Stomach (tissue), 9 donors: ENCODE measurements around the gene STOML2. TPM values are rescaled to one million over a fixed set of nuclear protein-coding genes. Genes with fewer than 3 reads are reported as not detected.

ENCODE experiments used
- DNase-seq, 2 donors: peaks; one replicate each; pipeline versions ENCODE4 v3.0.0 to v3.0.0-alpha.2; 2013 to 2019
- H3K27ac ChIP-seq, 5 donors: fragments of 200-600 bp in 4 of 5; sonication (generic) in 4 of 5; one replicate each; pipeline ENCODE4 v1.5.1; 2013 to 2019; ENCODE audit warnings: mild to moderate bottlenecking in 1 of 5, moderate library complexity in 1 of 5
- H3K27me3 ChIP-seq, 3 donors: fragments of 200-600 bp; sonication (generic); one replicate each; pipeline ENCODE4 v1.5.1; 2017 to 2019; ENCODE audit warnings: mixed run types in 1 of 3
- H3K36me3 ChIP-seq, 4 donors: fragments of 200-600 bp; sonication (generic); 1 replicate in 3 of 4; 2 replicates in 1 of 4; pipeline ENCODE4 v1.5.1; 2016 to 2019
- H3K4me1 ChIP-seq, 4 donors: fragments of 200-600 bp; sonication (generic); one replicate each; pipeline ENCODE4 v1.5.1; 2016 to 2019
- H3K4me3 ChIP-seq, 4 donors: fragments of 200-600 bp; sonication (generic) in 3 of 4; one replicate each; pipeline ENCODE4 v1.5.1; 2016 to 2019; ENCODE audit warnings: mild to moderate bottlenecking in 1 of 4
- H3K9me3 ChIP-seq, 4 donors: fragments of 200-600 bp; sonication (generic); one replicate each; pipeline ENCODE4 v1.5.1; 2016 to 2019
- CTCF ChIP-seq, 7 experiments: fragments of 450-650 bp in 4 of 7; fragments of 200-600 bp in 3 of 7; sonication (generic) in 3 of 7; IDR thresholded peaks; one replicate each; pipeline ENCODE4 v1.5.1; 2016 to 2019; ENCODE audit warnings: antibody characterized with exemption in 7 of 7, control low read depth in 2 of 7, mild to moderate bottlenecking in 1 of 7
- EP300 ChIP-seq: sonication (generic); formaldehyde crosslinking; IDR thresholded peaks from one replicate; pipeline ENCODE4 v1.6.1; 2017; ENCODE audit warnings: antibody characterized with exemption
- POLR2A ChIP-seq, 4 donors: fragments of 450-650 bp; IDR thresholded peaks; one replicate each; pipeline ENCODE4 v1.6.1; 2016; ENCODE audit warnings: antibody characterized with exemption in 4 of 4, control low read depth in 2 of 4, mild to moderate bottlenecking in 1 of 4, moderate library complexity in 1 of 4
- POLR2AphosphoS5 ChIP-seq, 3 donors: sonication (generic); formaldehyde crosslinking; IDR thresholded peaks; one replicate each; pipeline ENCODE4 v1.6.1; 2016; ENCODE audit warnings: antibody characterized with exemption in 3 of 3
- WGBS, 5 donors: extraction: QIAGEN DNeasy Blood & Tissue Kit in 3 of 5; methylation state at CpG; one replicate each; pipeline versions ENCODE4 v1.1.5 to v1.1.7; 2013 to 2018; 5-methylcytosine and 5-hydroxymethylcytosine counted together
- intact Hi-C: fragments of 100-400 bp; cut with DNase I; formaldehyde crosslinking; loops from one replicate; pipeline ENCODE4 v1.15.1; 2023; ENCODE audit warnings: low total_unique reads
- polyA plus RNA-seq, 3 donors: library from polyadenylated mRNA; stranded (reverse); fragments of 200-250 nt; gene quantifications; one replicate each; pipeline ENCODE4 v1.2.3, GENCODE V29; 2013
- total RNA-seq, 5 donors: library from RNA; depleted of rRNA; stranded (reverse); fragments of >200 nt; gene quantifications; one replicate each; pipeline versions ENCODE4 v1.1.0 to v1.2.3, GENCODE V29; 2014 to 2016
- donor health status: healthy with polysubstance abuse.
- donor health status: Bipolar disorder and iron deficiency.
- donor health status: healthy.

Gene STOML2
- total and polyA plus RNA-seq, 8 donors = 19.3 to 126 (median 68.6) TPM

GRCh38 chr9:35089434-35089833, 13.5 kb downstream of the STOML2 start:
- TF ChIP-seq POLR2A (IDR thresholded peaks at IDR 0.05) = no peak
- TF ChIP-seq POLR2AphosphoS5 (IDR thresholded peaks at IDR 0.05) = no peak
- no peak for TF ChIP-seq CTCF (IDR thresholded peaks at IDR 0.05)
- TF ChIP-seq EP300 = no peak
- H3K9me3 ChIP-seq = no peaks in the 10 kb centered on the region
- no peak for DNase-seq
- peaks cover 33 to 91% (median 83%) of the 10 kb centered on the region in 4 donors for H3K36me3 ChIP-seq
- peaks cover 0 to 6% (median 0%) of the 10 kb centered on the region in 4 donors for H3K4me1 ChIP-seq
- WGBS, 5 donors = 63 to 100% (median 93%) methylated on average over 2 of the region's 2 CpGs
- intact Hi-C loops = no loop called here
- H3K27me3 ChIP-seq = no peaks in the 10 kb centered on the region
- H3K4me3 ChIP-seq = no peak overlapping the region
- no peak overlapping the region for H3K27ac ChIP-seq

- TF ChIP-seq CTCF (IDR thresholded peaks at IDR 0.05) (no peak), POLR2A (IDR thresholded peaks at IDR 0.05) (no peak), POLR2AphosphoS5 (IDR thresholded peaks at IDR 0.05) (no peak), EP300 (no peak)
- Histone ChIP-seq H3K4me1 (peaks cover 0 to 8% (median 5%) of the 10 kb centered on the region in 4 donors), H3K27ac (no peak overlapping the region), H3K36me3 (peaks cover 14 to 47% (median 40%) of the 10 kb centered on the region in 4 donors), H3K4me3 (no peak overlapping the region), H3K9me3 (no peaks in the 10 kb centered on the region), H3K27me3 (no peaks in the 10 kb centered on the region)
- intact Hi-C loops = no loop called here
- DNase-seq = no peak
- WGBS, 5 donors = 74 to 98% (median 80%) methylated on average over 2 of the region's 2 CpGs
Measured at GRCh38 chr9:35085078-35085477, 17.9 kb downstream of the STOML2 start.

GRCh38 chr9:35079426-35080341, 23.2 kb downstream of the STOML2 start, which contains the start of gene FANCG:
Gene FANCG (minus strand): TSS chr9:35079942. CDS start chr9:35079524, 418 bp downstream.
- WGBS, 5 donors = 0 to 1% (median 0%) methylated on average over 30 to 67 of the region's 67 CpGs

More at GRCh38 chr9:35079426-35080341, 23.2 kb downstream of the STOML2 start, which contains the start of gene FANCG:
- intact Hi-C loops = no loop called here
- peaks cover 14 to 28% (median 26%) of the 10 kb centered on the region in 4 donors for H3K4me1 ChIP-seq
- H3K4me3 ChIP-seq = peak within 1 kb of the TSS; percentile 61 to 76 (median 70)
- TF ChIP-seq CTCF (IDR thresholded peaks at IDR 0.05) = no peak
- no peak for TF ChIP-seq EP300
- peak; percentile 65 to 93 (median 81) for TF ChIP-seq POLR2AphosphoS5 (IDR thresholded peaks at IDR 0.05)
- no peak for TF ChIP-seq POLR2A (IDR thresholded peaks at IDR 0.05)
- no peaks in the 10 kb centered on the region for H3K27me3 ChIP-seq
- DNase-seq = peak; percentile 89 to 97
- peaks cover 0 to 23% (median 18%) of the 10 kb centered on the region in 4 donors for H3K36me3 ChIP-seq
- no peaks in the 10 kb centered on the region for H3K9me3 ChIP-seq
- peak within 1 kb of the TSS; percentile 58 to 87 (median 84) for H3K27ac ChIP-seq
